DMS53 treated with DMSO at 0.1 percent for 48 hours (cell line): ENCODE results near the gene LRRC32.
"Not testable (repeated sequence)": the region's sequence is repeated elsewhere in the genome, so short reads cannot be mapped to it uniquely, and the experiment has no call there.

Experiments
- DNase-seq: peaks from one replicate; lab custom pipeline; 2025; ENCODE audit not compliant: unreplicated experiment; lab: John Stamatoyannopoulos, UW

Gene LRRC32

GRCh38 chr11:76653674-76654284 is 16.8 kb downstream of the LRRC32 start:
- DNase-seq = no peak

- no peak for DNase-seq
Measured at GRCh38 chr11:76653012-76653673, 17.4 kb downstream of the LRRC32 start.

GRCh38 chr11:76649851-76650372 is 20.6 kb downstream of the LRRC32 start:
- no peak for DNase-seq

GRCh38 chr11:76649011-76649410 is 21.5 kb downstream of the LRRC32 start:
- DNase-seq = no peak

DNA sequence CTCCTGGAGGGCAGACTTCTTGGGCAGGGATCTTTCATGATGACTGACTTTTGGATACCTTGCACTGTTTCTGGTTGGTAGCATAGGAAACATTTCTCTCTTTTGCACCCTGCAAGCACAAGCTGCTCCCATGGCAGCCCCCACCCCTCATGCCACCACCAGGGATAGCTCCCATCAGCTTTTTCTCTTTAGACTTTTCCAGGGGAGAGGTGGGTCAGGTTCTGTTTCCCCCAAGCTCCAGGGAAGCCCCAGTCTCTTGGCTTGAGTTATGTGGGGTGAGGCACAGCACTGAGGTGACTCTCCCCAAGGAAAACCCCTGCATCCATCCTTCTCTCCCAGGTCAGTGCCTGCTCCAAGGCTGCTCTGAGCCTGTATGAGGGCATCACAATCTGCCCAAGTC is 22.5 kb downstream of the LRRC32 start:
- no peak for DNase-seq

GRCh38 chr11:76646882-76647534 is 23.5 kb downstream of the LRRC32 start:
- no peak for DNase-seq

DNA sequence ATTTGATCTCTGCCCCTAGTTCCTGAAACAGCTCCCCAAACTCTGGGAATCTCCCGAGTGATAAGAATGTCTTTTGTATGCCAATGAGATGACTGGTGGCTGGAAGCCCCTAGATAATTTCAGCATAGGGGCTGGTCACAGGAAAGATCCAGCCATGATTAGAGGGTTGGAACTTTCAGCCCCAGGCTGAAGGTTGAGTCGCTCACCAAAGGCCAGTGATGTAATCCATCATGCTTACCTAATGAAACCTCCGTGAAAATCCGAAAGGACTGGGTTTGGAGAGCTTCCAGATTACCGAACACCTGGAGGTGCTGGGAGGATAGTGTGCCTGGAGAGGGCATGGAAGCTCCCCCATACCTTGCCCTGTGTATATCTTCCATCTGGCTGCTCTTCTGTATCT is 26.0 kb downstream of the LRRC32 start:
- no peak for DNase-seq

DNA sequence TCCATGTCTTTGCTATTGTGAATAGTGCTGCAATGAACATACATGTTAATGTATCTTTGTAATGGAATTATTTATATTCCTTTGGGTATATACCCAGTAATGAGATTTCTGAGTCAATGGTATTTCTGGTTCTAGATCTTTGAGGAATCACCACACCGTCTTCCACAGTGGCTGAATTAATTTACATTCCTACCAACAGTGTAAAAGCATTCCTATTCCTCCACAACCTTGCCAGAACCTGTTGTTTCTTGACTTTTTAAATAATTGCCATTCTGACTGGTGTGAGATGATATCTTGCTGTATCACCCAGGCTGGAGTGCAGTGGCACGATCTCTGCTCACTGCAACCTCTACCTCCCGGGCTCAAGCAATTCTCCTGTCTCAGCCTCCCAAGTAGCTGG is 26.8 kb downstream of the LRRC32 start:
- DNase-seq = not testable (repeated sequence)

DNA sequence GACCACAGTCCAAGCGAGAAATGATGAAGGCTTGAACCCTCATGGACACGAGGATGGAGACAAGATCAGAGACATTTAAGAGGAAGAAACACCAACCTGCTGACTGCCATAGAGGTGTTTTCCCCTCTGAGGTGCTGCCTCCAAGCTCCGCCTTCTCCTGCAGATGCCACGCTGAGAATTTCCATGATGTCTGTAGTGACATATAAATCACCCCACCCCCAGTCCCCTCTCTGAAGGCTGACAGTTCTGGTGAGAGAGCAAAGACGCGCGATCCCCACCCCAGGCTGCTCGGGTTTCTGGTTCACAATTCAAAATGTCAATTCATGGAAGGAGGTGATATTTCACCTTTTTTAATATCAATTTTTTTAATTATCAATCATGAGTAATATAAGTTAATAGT is 28.2 kb downstream of the LRRC32 start:
- no peak for DNase-seq

DNA sequence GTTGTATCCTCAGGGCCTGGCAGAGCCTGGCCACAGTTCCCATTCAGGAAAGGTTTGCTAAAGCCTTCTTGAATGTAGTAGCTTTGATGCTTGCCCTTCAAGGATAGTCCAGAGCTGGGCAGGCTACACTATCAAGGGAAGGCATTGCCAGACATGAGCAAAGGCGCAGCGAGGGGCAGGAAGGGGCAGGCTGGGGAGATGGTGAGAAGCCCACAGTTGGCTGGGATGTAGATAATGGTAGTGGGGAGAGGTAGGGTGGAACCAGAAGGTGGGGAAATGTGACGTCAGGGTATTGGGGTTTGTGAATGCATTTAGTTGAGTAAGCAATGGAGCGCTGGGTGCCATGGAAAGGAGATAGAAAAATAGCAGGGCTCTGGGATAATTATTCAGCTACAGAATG is 28.6 kb downstream of the LRRC32 start:
- DNase-seq = no peak

GRCh38 chr11:76640501-76640900 is 30.0 kb downstream of the LRRC32 start:
- no peak for DNase-seq

- DNase-seq = no peak
Measured at GRCh38 chr11:76639621-76640020, 30.9 kb downstream of the LRRC32 start.

DNA sequence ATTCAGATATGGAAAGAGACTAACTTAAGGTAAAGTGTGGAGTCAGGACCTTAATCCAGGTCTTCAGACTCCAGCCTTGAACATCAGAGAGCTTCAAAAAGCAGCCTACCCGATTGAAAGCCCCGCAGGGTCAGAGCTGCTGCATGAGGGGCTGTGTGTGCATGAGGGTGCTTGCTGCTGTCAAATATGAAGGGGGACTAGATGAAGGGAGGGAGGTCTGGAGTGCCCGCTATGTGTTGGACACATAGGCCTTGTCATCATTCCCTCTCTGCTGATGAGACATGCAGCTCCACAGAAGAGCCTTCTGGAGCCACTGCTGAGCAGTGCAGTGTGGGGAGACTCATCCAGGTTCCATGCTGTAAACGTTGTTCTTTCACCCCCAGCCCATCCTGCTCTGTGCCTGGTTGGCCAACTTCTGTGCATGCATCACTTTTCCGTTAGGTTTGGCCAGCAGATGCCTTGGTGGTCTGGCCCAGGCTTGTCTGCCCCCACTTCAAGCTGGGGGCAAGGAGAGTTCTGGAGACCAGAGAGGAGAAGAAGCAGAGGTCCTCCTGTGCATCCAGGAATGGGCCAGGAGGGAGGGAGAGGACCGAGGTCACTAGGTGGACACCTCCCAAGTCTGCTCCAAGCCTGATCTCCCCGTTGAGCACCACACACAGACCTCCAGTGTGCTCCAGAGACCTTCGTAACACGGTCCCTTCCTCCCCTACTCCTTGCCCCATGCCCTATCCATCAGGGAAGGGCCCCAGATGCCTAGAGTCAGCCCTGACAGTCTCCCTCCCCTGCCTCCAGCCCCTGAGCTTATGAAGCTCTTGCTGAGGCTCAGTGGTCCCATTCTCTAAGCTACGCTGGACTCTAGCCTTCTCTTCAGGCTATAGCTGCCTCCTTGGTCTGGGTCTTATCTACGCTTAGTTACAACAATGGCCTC is 32.0 kb downstream of the LRRC32 start:
- no peak for DNase-seq

GRCh38 chr11:76637491-76638269 is 32.9 kb downstream of the LRRC32 start:
- DNase-seq = no peak

DNA sequence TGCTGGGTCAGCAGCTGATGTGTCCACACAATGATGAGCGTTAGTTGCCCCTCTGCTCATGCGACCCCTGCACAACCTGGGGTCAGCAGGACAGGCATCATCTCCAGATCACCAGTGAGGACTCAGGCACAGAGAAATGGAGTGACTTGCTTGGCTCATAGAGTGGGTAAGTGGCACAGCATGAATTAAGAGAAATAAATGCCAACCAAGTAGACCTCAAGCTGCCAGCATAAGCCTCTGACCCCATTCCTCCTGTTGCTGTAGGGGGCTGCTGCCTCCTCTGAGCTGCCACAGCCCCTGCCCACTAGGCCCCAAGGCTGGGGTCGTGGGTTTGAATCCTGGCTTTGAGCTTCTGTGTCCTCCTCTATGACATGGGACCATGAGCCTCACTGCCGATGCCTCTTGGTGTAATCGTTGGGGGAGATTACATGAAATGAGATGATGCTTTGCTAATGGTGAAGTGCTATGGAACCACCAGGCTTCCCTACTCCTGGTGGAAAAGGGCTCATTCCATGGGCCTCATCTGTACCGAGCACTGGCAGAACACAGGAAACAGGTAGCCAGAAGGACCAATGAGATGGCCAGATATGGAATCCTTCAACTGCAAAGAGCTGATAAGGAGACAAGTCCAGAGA is 33.6 kb downstream of the LRRC32 start:
- DNase-seq = no peak

- DNase-seq = no peak
Measured at GRCh38 chr11:76635991-76636738, 34.4 kb downstream of the LRRC32 start.

DNA sequence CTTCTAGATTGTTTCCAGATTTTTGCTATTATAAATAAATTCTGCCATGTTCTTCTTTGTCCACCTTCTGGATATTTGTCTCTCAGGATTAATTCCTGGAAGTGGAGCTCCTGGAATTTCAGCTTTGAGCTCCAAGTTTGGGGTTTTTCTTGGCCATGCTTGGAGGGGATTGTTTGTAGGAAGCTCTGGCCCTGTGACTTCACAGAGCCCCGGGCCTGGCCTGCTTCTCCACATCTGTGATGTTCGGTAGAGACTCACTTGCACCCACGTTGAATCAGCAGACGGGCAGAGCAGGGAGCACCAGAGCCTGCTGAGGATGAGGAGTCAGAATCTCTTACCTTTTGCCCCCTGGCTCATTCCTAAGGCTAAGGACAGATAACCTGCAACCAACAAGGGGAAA is 35.7 kb downstream of the LRRC32 start:
- DNase-seq = no peak

DNA sequence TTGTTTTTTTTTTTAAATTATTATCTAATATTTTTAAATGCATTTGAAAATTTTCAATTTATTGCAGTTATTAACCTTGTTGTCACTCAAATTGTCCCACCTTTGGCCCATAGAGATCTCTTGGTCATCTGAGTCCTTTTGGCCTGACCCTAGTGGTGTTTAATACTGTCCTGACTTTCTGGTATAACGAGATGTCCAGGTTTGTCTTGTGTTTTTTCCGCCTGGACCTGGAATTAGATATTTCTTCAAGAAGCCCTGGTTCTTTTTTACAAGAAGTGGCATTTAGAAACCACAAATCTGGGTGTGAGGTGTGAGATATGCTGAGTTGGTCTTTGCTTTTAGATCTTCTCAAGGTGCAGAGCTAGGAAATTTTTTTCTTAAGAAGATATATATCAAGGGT is 38.1 kb downstream of the LRRC32 start:
- no peak for DNase-seq

GRCh38 chr11:76631566-76632308 is 38.8 kb downstream of the LRRC32 start:
- no peak for DNase-seq
